Measurements from ENCODE around the gene EPB41L4A. TPM values are rescaled to one million over a fixed set of nuclear protein-coding genes. Genes with fewer than 3 reads are reported as not detected.
"Not testable (repeated sequence)": the region's sequence is repeated elsewhere in the genome, so short reads cannot be mapped to it uniquely, and the experiment has no call there.

EPB41L4A gene
- total RNA-seq, 1 donor from 2014 or later, result 9.7 TPM

- no peak for DNase-seq
Observed at GRCh38 chr5:112397690-112398089, 21.4 kb downstream of the EPB41L4A start.

- no peak for DNase-seq
Observed at GRCh38 chr5:112396430-112396829, 22.6 kb downstream of the EPB41L4A start.

- DNase-seq, result not testable (repeated sequence)
Observed at GRCh38 chr5:112395299-112395698, 23.8 kb downstream of the EPB41L4A start.

GRCh38 chr5:112390327-112390726 is 28.8 kb downstream of the EPB41L4A start:
- DNase-seq, result peak; percentile 49

GRCh38 chr5:112388739-112389138 is 30.3 kb downstream of the EPB41L4A start:
- DNase-seq, result no peak

- no peak for DNase-seq
Observed at GRCh38 chr5:112388074-112388473, 31.0 kb downstream of the EPB41L4A start.

- DNase-seq, result no peak
Observed at GRCh38 chr5:112386766-112387165, 32.3 kb downstream of the EPB41L4A start.

- no peak for DNase-seq
Observed at GRCh38 chr5:112385969-112386368, 33.1 kb downstream of the EPB41L4A start.

GRCh38 chr5:112385566-112385965 is 33.5 kb downstream of the EPB41L4A start:
- DNase-seq, result no peak

- no peak for DNase-seq
Observed at GRCh38 chr5:112384523-112384922, 34.6 kb downstream of the EPB41L4A start.

- no peak for DNase-seq
Observed at GRCh38 chr5:112382886-112383285, 36.2 kb downstream of the EPB41L4A start.

- no peak for DNase-seq
Observed at GRCh38 chr5:112381521-112381920, 37.6 kb downstream of the EPB41L4A start.

- peak; percentile 45 for DNase-seq
Observed at GRCh38 chr5:112379542-112380325, 39.3 kb downstream of the EPB41L4A start.

- DNase-seq, result no peak
Observed at GRCh38 chr5:112374818-112375217, 44.3 kb downstream of the EPB41L4A start.

GRCh38 chr5:112374356-112374755 is 44.7 kb downstream of the EPB41L4A start:
- no peak for DNase-seq

- peak; percentile 22 for DNase-seq
Observed at GRCh38 chr5:112373885-112374284, 45.2 kb downstream of the EPB41L4A start.

GRCh38 chr5:112372543-112372942 is 46.5 kb downstream of the EPB41L4A start:
- DNase-seq, result no peak

- DNase-seq, result no peak
Observed at GRCh38 chr5:112371067-112371466, 48.0 kb downstream of the EPB41L4A start.

GRCh38 chr5:112367400-112367799 is 51.7 kb downstream of the EPB41L4A start:
- no peak for DNase-seq

GRCh38 chr5:112366987-112367386 is 52.1 kb downstream of the EPB41L4A start:
- no peak for DNase-seq

- not testable (repeated sequence) for DNase-seq
Observed at GRCh38 chr5:112360740-112361139, 58.3 kb downstream of the EPB41L4A start.

GRCh38 chr5:112356178-112356956 is 62.7 kb downstream of the EPB41L4A start:
- DNase-seq, result no peak

GRCh38 chr5:112355058-112355685 is 63.9 kb downstream of the EPB41L4A start:
- no peak for DNase-seq

Data from tongue (tissue), 2 donors.